ENCODE results near the gene FAM174C. TPM values are rescaled to one million over a fixed set of nuclear protein-coding genes. Genes with fewer than 3 reads are reported as not detected.

Gene FAM174C
- total and polyA plus RNA-seq, 10 of the 15 experiments (the other 5 are each of a cell fraction or from before 2014, with no cell fraction given) = 0.89 to 94.6 (median 43.6) TPM

GRCh38 chr19:1266916-1267476 is 8.3 kb upstream of the FAM174C start (continued):
- TF ChIP-seq USF2 (IDR thresholded peaks at IDR 0.05; ENCODE audit: borderline replicate concordance, low read depth, low read length) = no peak
- TF ChIP-seq GATAD2B (conservative IDR thresholded peaks at IDR 0.05; ENCODE audit: low read depth) = peak; percentile 100
- TF ChIP-seq REST (IDR thresholded peaks at IDR 0.05; ENCODE audit: low read depth, low read length) = no peak
- peak; percentile 47 to 76; a peak in 3 of 4 replicates for TF ChIP-seq BHLHE40 (IDR thresholded peaks at IDR 0.05; ENCODE audit: borderline replicate concordance in 1 of 2, low read depth in 2 of 2, low read length in 1 of 2)
- TF ChIP-seq MTA2 (IDR thresholded peaks at IDR 0.05; ENCODE audit: low read depth) = no peak
- TF ChIP-seq NR2C2 (IDR thresholded peaks at IDR 0.05; ENCODE audit: borderline replicate concordance, control insufficient read depth, insufficient read length, low read depth) = no peak
- TF ChIP-seq DPF2 (IDR thresholded peaks at IDR 0.05) = peak; percentile 94
- no peak for TF ChIP-seq PAX8 (IDR thresholded peaks at IDR 0.05)
- TF ChIP-seq ZBTB4 (CRISPR knock-in tag; IDR thresholded peaks at IDR 0.05) = no peak
- TF ChIP-seq PBX3 (IDR thresholded peaks at IDR 0.05; ENCODE audit: insufficient replicate concordance, low read depth, low read length) = no peak
- TF ChIP-seq YBX1 (IDR thresholded peaks at IDR 0.05) = no peak
- TF ChIP-seq, protein P1, sequence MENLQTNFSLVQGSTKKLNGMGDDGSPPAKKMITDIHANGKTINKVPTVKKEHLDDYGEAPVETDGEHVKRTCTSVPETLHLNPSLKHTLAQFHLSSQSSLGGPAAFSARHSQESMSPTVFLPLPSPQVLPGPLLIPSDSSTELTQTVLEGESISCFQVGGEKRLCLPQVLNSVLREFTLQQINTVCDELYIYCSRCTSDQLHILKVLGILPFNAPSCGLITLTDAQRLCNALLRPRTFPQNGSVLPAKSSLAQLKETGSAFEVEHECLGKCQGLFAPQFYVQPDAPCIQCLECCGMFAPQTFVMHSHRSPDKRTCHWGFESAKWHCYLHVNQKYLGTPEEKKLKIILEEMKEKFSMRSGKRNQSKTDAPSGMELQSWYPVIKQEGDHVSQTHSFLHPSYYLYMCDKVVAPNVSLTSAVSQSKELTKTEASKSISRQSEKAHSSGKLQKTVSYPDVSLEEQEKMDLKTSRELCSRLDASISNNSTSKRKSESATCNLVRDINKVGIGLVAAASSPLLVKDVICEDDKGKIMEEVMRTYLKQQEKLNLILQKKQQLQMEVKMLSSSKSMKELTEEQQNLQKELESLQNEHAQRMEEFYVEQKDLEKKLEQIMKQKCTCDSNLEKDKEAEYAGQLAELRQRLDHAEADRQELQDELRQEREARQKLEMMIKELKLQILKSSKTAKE (IDR thresholded peaks at IDR 0.05; ENCODE audit: low read depth, poor library complexity, severe bottlenecking) = no peak
- TF ChIP-seq SMC3 (IDR thresholded peaks at IDR 0.05; ENCODE audit: borderline replicate concordance, low read length) = peak; percentile 85
- peak; percentile 79 for TF ChIP-seq NR2F1 (conservative IDR thresholded peaks at IDR 0.05)
- peak; percentile 99 for TF ChIP-seq LARP7 (IDR thresholded peaks at IDR 0.05)
- TF ChIP-seq FOS (IDR thresholded peaks at IDR 0.05; ENCODE audit: borderline replicate concordance, extremely low read depth, insufficient read length) = no peak
- no peak for TF ChIP-seq ZNF622 (IDR thresholded peaks at IDR 0.05)
- TF ChIP-seq RAD21 (IDR thresholded peaks at IDR 0.05; ENCODE audit: insufficient read depth, low read depth, low read length) = peak; percentile 77
- peak; percentile 91 for TF ChIP-seq IKZF1 (conservative IDR thresholded peaks at IDR 0.05)

All from GM12878 (cell line).